ENCODE measurements around the gene CC2D1A. TPM values are rescaled to one million over a fixed set of nuclear protein-coding genes. Genes with fewer than 3 reads are reported as not detected.
A peak's percentile ranks its signal among the peaks of the same experiment; 100 is the strongest.

The CC2D1A gene
- total and polyA plus RNA-seq, 2 experiments from 2014 or later, result 23.1 to 39.7 TPM

DNA sequence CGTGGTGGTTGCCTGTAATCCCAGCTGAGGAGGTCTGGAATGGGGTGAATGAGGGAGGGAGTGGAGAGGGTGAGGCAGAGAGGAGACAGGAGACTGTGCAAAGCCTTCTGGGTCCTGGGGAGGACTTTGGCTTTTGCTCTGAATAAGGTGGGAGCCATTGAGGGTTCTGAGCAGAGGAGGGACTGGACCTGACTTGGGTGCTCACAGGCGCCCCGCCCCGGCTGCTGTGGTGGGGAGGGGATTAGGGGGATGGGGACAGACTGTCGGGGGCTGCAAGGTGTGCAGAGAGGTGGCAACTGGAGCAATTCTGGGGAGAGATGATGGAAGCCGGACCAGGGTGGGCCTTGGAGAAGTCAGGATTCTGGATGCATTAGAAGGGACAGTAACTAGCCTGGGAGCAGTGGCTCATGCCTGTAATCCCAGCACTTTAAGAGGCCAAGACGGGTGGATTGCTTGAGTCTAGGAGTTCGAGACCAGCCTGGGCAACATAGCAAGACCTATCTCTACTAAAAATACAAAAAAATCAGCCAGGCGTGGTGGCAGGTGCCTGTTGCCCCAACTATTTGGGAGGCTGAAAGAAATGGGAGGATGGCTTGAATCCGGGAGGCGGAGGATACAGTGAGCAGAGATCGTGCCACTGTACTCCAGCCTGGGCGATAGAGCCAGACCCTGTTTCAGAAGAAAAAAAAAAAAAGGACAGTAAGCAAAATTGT, 45.2 kb upstream of the CC2D1A start (continued):
- TF ChIP-seq, protein P1, sequence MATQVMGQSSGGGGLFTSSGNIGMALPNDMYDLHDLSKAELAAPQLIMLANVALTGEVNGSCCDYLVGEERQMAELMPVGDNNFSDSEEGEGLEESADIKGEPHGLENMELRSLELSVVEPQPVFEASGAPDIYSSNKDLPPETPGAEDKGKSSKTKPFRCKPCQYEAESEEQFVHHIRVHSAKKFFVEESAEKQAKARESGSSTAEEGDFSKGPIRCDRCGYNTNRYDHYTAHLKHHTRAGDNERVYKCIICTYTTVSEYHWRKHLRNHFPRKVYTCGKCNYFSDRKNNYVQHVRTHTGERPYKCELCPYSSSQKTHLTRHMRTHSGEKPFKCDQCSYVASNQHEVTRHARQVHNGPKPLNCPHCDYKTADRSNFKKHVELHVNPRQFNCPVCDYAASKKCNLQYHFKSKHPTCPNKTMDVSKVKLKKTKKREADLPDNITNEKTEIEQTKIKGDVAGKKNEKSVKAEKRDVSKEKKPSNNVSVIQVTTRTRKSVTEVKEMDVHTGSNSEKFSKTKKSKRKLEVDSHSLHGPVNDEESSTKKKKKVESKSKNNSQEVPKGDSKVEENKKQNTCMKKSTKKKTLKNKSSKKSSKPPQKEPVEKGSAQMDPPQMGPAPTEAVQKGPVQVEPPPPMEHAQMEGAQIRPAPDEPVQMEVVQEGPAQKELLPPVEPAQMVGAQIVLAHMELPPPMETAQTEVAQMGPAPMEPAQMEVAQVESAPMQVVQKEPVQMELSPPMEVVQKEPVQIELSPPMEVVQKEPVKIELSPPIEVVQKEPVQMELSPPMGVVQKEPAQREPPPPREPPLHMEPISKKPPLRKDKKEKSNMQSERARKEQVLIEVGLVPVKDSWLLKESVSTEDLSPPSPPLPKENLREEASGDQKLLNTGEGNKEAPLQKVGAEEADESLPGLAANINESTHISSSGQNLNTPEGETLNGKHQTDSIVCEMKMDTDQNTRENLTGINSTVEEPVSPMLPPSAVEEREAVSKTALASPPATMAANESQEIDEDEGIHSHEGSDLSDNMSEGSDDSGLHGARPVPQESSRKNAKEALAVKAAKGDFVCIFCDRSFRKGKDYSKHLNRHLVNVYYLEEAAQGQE (IDR thresholded peaks at IDR 0.05; ENCODE audit: unreplicated experiment), result no peak
- no peak for TF ChIP-seq EZH2 (IDR thresholded peaks at IDR 0.05; ENCODE audit: low read depth, unreplicated experiment)
- no peak for TF ChIP-seq EZH2phosphoT487 (IDR thresholded peaks at IDR 0.05; ENCODE audit: unreplicated experiment)
- no peak for TF ChIP-seq ZNF331 (CRISPR knock-in tag; IDR thresholded peaks at IDR 0.05; ENCODE audit: low read depth)
- TF ChIP-seq POLR2AphosphoS5 (IDR thresholded peaks at IDR 0.05; ENCODE audit: low read depth), result no peak
- no peak for TF ChIP-seq STAT1 (IDR thresholded peaks at IDR 0.05; ENCODE audit: unreplicated experiment)

DNA sequence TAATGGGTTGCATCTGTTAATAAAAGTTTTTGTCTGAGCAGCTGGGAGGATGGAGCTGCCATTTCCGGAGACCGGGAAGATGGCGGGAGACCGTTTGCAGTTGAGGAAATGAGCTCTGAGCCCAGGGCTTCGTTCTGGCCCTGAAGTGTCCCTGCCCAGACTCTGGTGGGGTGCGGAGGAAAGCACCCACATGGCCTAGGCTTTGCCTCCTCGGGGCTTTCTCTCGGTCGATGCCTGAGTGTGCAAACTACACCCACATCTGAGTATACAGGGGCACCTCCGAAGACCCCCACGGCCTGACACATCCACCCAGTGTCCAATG, 44.6 kb upstream of the CC2D1A start:
- Mint-ChIP-seq H3K4me1 (peaks cover 18% of the 10 kb centered on the region), H3K27me3 (ENCODE audit: insufficient read depth, low read depth, poor library complexity) (peaks cover 43% of the 10 kb centered on the region), H3K4me3 (peak overlapping the region; percentile 67), H3K36me3 (ENCODE audit: low read depth) (no peaks in the 10 kb centered on the region; the same call in 2 of the 3 replicates), H3K27ac (no peak overlapping the region; the same call in 1 of the 2 replicates), H3K9me3 (no peaks in the 10 kb centered on the region; the same call in 2 of the 3 replicates)
- peak overlapping the region; percentile 80 for H3K27ac ChIP-seq (ENCODE audit: low read depth)
- peak overlapping the region; percentile 54 for H3K4me3 ChIP-seq
- DNase-seq (ENCODE audit: low spot score), result no peak
- no peaks in the 10 kb centered on the region for H3K36me3 ChIP-seq (ENCODE audit: insufficient read depth)
- no peaks in the 10 kb centered on the region for H3K9me2 ChIP-seq (ENCODE audit: insufficient read depth)
- H3K4me1 ChIP-seq (ENCODE audit: insufficient read depth), result peaks cover 10% of the 10 kb centered on the region
- H3K27me3 ChIP-seq (ENCODE audit: insufficient read depth), result peaks cover 37% of the 10 kb centered on the region
- peak overlapping the region; percentile 72 for H3K4me2 ChIP-seq
- H3K79me2 ChIP-seq (replicated peaks; ENCODE audit: insufficient read depth), result no peaks in the 10 kb centered on the region
- no peaks in the 10 kb centered on the region for H4K20me1 ChIP-seq (replicated peaks; ENCODE audit: insufficient read depth)
- H3F3A ChIP-seq (replicated peaks; ENCODE audit: low read depth), result peaks cover 24% of the 10 kb centered on the region
- ATAC-seq, result no peak
- H2AFZ ChIP-seq, result peak overlapping the region; percentile 49
- TF ChIP-seq, protein P2, sequence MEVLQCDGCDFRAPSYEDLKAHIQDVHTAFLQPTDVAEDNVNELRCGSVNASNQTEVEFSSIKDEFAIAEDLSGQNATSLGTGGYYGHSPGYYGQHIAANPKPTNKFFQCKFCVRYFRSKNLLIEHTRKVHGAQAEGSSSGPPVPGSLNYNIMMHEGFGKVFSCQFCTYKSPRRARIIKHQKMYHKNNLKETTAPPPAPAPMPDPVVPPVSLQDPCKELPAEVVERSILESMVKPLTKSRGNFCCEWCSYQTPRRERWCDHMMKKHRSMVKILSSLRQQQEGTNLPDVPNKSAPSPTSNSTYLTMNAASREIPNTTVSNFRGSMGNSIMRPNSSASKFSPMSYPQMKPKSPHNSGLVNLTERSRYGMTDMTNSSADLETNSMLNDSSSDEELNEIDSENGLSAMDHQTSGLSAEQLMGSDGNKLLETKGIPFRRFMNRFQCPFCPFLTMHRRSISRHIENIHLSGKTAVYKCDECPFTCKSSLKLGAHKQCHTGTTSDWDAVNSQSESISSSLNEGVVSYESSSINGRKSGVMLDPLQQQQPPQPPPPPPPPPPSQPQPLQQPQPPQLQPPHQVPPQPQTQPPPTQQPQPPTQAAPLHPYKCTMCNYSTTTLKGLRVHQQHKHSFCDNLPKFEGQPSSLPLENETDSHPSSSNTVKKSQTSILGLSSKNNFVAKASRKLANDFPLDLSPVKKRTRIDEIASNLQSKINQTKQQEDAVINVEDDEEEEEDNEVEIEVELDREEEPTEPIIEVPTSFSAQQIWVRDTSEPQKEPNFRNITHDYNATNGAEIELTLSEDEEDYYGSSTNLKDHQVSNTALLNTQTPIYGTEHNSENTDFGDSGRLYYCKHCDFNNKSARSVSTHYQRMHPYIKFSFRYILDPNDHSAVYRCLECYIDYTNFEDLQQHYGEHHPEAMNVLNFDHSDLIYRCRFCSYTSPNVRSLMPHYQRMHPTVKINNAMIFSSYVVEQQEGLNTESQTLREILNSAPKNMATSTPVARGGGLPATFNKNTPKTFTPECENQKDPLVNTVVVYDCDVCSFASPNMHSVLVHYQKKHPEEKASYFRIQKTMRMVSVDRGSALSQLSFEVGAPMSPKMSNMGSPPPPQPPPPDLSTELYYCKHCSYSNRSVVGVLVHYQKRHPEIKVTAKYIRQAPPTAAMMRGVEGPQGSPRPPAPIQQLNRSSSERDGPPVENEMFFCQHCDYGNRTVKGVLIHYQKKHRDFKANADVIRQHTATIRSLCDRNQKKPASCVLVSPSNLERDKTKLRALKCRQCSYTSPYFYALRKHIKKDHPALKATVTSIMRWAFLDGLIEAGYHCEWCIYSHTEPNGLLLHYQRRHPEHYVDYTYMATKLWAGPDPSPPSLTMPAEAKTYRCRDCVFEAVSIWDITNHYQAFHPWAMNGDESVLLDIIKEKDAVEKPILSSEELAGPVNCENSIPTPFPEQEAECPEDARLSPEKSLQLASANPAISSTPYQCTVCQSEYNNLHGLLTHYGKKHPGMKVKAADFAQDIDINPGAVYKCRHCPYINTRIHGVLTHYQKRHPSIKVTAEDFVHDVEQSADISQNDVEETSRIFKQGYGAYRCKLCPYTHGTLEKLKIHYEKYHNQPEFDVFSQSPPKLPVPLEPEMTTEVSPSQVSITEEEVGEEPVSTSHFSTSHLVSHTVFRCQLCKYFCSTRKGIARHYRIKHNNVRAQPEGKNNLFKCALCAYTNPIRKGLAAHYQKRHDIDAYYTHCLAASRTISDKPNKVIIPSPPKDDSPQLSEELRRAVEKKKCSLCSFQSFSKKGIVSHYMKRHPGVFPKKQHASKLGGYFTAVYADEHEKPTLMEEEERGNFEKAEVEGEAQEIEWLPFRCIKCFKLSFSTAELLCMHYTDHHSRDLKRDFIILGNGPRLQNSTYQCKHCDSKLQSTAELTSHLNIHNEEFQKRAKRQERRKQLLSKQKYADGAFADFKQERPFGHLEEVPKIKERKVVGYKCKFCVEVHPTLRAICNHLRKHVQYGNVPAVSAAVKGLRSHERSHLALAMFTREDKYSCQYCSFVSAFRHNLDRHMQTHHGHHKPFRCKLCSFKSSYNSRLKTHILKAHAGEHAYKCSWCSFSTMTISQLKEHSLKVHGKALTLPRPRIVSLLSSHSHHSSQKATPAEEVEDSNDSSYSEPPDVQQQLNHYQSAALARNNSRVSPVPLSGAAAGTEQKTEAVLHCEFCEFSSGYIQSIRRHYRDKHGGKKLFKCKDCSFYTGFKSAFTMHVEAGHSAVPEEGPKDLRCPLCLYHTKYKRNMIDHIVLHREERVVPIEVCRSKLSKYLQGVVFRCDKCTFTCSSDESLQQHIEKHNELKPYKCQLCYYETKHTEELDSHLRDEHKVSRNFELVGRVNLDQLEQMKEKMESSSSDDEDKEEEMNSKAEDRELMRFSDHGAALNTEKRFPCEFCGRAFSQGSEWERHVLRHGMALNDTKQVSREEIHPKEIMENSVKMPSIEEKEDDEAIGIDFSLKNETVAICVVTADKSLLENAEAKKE (CRISPR knock-in tag; IDR thresholded peaks at IDR 0.05), result no peak
- TF ChIP-seq, protein P3, sequence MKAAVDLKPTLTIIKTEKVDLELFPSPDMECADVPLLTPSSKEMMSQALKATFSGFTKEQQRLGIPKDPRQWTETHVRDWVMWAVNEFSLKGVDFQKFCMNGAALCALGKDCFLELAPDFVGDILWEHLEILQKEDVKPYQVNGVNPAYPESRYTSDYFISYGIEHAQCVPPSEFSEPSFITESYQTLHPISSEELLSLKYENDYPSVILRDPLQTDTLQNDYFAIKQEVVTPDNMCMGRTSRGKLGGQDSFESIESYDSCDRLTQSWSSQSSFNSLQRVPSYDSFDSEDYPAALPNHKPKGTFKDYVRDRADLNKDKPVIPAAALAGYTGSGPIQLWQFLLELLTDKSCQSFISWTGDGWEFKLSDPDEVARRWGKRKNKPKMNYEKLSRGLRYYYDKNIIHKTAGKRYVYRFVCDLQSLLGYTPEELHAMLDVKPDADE (IDR thresholded peaks at IDR 0.05), result no peak
- no peak for TF ChIP-seq ZNF331 (CRISPR knock-in tag; IDR thresholded peaks at IDR 0.05; ENCODE audit: low read depth)
- no peak for TF ChIP-seq NANOG (IDR thresholded peaks at IDR 0.05; ENCODE audit: borderline replicate concordance)
- TF ChIP-seq POLR2AphosphoS5 (IDR thresholded peaks at IDR 0.05; ENCODE audit: low read depth), result no peak
- no peak for TF ChIP-seq CREB1 (CRISPR knock-in tag; IDR thresholded peaks at IDR 0.05; ENCODE audit: low read depth)
- TF ChIP-seq EZH2phosphoT487 (IDR thresholded peaks at IDR 0.05; ENCODE audit: unreplicated experiment), result no peak
- no peak for TF ChIP-seq JUNB (IDR thresholded peaks at IDR 0.05; ENCODE audit: unreplicated experiment)
- TF ChIP-seq EZH2 (IDR thresholded peaks at IDR 0.05; ENCODE audit: low read depth, unreplicated experiment), result no peak
